GM23338 (cell line): Measurements from ENCODE around the gene REX1BD.
"Not testable (repeated sequence)": the region's sequence is repeated elsewhere in the genome, so short reads cannot be mapped to it uniquely, and the experiment has no call there.

ENCODE experiments used
- CREB1 ChIP-seq: fragments of 250-450 bp; sonication (Bioruptor Pico); IDR thresholded peaks from 2 replicates; pipeline ENCODE4 v1.5.0; 2020; ENCODE audit warnings: low read depth, mild to moderate bottlenecking, moderate library complexity
- EZH2 ChIP-seq: fragments of 200-600 bp; sonication (generic); IDR thresholded peaks from one replicate; pipeline ENCODE4 v1.8.0; 2017; ENCODE audit warnings: antibody characterized with exemption, mild to moderate bottlenecking, low read depth; ENCODE audit not compliant: unreplicated experiment
- EZH2phosphoT487 ChIP-seq: fragments of 200-600 bp; sonication (generic); IDR thresholded peaks from one replicate; pipeline ENCODE4 v1.8.1; 2018; ENCODE audit warnings: antibody characterized with exemption; ENCODE audit not compliant: unreplicated experiment
- JUNB ChIP-seq: IDR thresholded peaks from one replicate; pipeline ENCODE4 v1.6.1; 2016; ENCODE audit warnings: antibody characterized with exemption; ENCODE audit not compliant: unreplicated experiment
- POLR2AphosphoS5 ChIP-seq: IDR thresholded peaks from 2 replicates; pipeline ENCODE4 v1.6.1; 2016; ENCODE audit warnings: antibody characterized with exemption, low read depth
- TF ChIP-seq, protein P1 (sequence below), 2 experiments: fragments of 200-600 bp in 1 of 2; sonication (generic) in 1 of 2; conservative IDR thresholded peaks; 2 replicates each; pipeline versions ENCODE4 v1.5.1 to v1.6.1; 2016 to 2017; ENCODE audit warnings: antibody characterized with exemption in 2 of 2, low read depth in 2 of 2, mild to moderate bottlenecking in 2 of 2, moderate library complexity in 1 of 2
- TF ChIP-seq, protein P2 (sequence below): IDR thresholded peaks from one replicate; pipeline ENCODE4 v1.6.1; 2018; ENCODE audit warnings: antibody characterized with exemption; ENCODE audit not compliant: unreplicated experiment

DNA sequence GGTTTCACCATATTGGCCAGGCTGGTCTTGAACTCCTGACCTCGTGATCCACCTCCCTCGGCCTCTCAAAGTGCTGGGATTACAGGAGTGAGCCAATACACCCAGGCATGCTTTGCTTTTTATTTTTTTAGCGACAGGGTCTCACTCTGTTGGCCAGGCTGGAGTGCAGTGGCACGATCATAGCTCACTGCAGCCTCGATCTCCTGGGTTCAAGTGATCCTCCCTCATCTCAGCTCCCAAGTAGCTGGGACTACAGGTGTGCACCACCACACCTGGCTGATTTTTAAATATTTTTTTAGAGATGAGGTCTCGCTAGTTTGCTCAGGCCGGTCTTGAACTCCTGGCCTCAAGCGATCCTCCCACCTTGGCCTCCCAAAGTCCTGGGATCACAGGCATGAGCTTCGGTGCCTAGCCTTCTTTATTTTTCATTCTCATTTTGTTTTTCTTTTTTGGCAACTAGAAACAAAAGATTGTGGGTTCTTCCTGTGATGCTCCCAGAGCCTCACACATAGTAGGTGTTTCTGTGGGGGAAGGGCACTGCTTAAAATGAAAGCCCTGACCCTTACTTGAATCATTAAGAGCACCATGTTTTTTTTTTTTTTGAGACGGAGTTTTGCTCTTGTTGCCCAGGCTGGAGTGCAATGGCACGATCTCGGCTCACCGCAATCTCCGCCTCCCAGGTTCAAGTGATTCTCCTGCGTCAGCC lies 12.2 kb downstream of the REX1BD start:
- TF ChIP-seq, protein P1, sequence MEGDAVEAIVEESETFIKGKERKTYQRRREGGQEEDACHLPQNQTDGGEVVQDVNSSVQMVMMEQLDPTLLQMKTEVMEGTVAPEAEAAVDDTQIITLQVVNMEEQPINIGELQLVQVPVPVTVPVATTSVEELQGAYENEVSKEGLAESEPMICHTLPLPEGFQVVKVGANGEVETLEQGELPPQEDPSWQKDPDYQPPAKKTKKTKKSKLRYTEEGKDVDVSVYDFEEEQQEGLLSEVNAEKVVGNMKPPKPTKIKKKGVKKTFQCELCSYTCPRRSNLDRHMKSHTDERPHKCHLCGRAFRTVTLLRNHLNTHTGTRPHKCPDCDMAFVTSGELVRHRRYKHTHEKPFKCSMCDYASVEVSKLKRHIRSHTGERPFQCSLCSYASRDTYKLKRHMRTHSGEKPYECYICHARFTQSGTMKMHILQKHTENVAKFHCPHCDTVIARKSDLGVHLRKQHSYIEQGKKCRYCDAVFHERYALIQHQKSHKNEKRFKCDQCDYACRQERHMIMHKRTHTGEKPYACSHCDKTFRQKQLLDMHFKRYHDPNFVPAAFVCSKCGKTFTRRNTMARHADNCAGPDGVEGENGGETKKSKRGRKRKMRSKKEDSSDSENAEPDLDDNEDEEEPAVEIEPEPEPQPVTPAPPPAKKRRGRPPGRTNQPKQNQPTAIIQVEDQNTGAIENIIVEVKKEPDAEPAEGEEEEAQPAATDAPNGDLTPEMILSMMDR (conservative IDR thresholded peaks at IDR 0.05; ENCODE audit: low read depth in 2 of 2) = not testable (repeated sequence)
- not testable (repeated sequence) for TF ChIP-seq CREB1, EZH2, POLR2AphosphoS5, JUNB, EZH2phosphoT487
- TF ChIP-seq, protein P2, sequence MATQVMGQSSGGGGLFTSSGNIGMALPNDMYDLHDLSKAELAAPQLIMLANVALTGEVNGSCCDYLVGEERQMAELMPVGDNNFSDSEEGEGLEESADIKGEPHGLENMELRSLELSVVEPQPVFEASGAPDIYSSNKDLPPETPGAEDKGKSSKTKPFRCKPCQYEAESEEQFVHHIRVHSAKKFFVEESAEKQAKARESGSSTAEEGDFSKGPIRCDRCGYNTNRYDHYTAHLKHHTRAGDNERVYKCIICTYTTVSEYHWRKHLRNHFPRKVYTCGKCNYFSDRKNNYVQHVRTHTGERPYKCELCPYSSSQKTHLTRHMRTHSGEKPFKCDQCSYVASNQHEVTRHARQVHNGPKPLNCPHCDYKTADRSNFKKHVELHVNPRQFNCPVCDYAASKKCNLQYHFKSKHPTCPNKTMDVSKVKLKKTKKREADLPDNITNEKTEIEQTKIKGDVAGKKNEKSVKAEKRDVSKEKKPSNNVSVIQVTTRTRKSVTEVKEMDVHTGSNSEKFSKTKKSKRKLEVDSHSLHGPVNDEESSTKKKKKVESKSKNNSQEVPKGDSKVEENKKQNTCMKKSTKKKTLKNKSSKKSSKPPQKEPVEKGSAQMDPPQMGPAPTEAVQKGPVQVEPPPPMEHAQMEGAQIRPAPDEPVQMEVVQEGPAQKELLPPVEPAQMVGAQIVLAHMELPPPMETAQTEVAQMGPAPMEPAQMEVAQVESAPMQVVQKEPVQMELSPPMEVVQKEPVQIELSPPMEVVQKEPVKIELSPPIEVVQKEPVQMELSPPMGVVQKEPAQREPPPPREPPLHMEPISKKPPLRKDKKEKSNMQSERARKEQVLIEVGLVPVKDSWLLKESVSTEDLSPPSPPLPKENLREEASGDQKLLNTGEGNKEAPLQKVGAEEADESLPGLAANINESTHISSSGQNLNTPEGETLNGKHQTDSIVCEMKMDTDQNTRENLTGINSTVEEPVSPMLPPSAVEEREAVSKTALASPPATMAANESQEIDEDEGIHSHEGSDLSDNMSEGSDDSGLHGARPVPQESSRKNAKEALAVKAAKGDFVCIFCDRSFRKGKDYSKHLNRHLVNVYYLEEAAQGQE = not testable (repeated sequence)
